ENCODE data around the gene CACNB3. TPM values are rescaled to one million over a fixed set of nuclear protein-coding genes. Genes with fewer than 3 reads are reported as not detected.

CACNB3 gene
- total and polyA plus RNA-seq, 9 of the 15 experiments (the other 6 are each of a cell fraction or from before 2014, with no cell fraction given): 0.24 to 2.0 (median 1.5) TPM

GRCh38 chr12:48817873-48818830 is at the start of gene CACNB3 (continued):
- no peak for TF ChIP-seq ZNF609 (CRISPR knock-in tag; IDR thresholded peaks at IDR 0.05; ENCODE audit: borderline replicate concordance)

GRCh38 chr12:48768736-48769135 is 49.6 kb upstream of the CACNB3 start:
- peaks cover 29 to 75% of the 10 kb centered on the region in 2 experiments for H3K27me3 ChIP-seq (ENCODE audit: control insufficient read depth in 2 of 2, insufficient read depth in 2 of 2, low read length in 2 of 2)
- H3K36me3 ChIP-seq (ENCODE audit: control insufficient read depth, insufficient read depth, low read length): no peaks in the 10 kb centered on the region
- in situ Hi-C loops (cut with MboI): no loop called here
- H2AFZ ChIP-seq (ENCODE audit: low read depth, low read length): no peak overlapping the region
- H3K4me1 ChIP-seq (replicated peaks in 1 of 2; ENCODE audit: control insufficient read depth in 2 of 2, insufficient read depth in 2 of 2, low read length in 2 of 2): no peaks in the 10 kb centered on the region; a peak in 1 of 5 replicates
- BruUV-seq (replicated peaks): no TSS peak
- H3K9me1 ChIP-seq (ENCODE audit: control insufficient read depth, insufficient read depth, low read length): peaks cover 4% of the 10 kb centered on the region
- H3K79me2 ChIP-seq (ENCODE audit: control insufficient read depth, insufficient read depth, low read length): no peaks in the 10 kb centered on the region
- no peak overlapping the region for H3K4me3 ChIP-seq
- ATAC-seq (no peak), FAIRE-seq (no peak), DNase-seq (ENCODE audit: extremely low read depth in 1 of 4, low spot score in 3 of 4) (no peak)
- TF ChIP-seq CHD4 (IDR thresholded peaks at IDR 0.05; ENCODE audit: insufficient read depth, insufficient replicate concordance, low read depth, low read length, poor library complexity, severe bottlenecking) (no peak), PHB2 (IDR thresholded peaks at IDR 0.05; ENCODE audit: low read depth) (no peak), ZNF551 (CRISPR knock-in tag; IDR thresholded peaks at IDR 0.05) (no peak), SMAD4 (CRISPR knock-in tag; conservative IDR thresholded peaks at IDR 0.05) (no peak), RERE (CRISPR knock-in tag; IDR thresholded peaks at IDR 0.05; ENCODE audit: borderline replicate concordance) (no peak)
- no peak overlapping the region for H3K27ac ChIP-seq (ENCODE audit: extremely low read depth, low read depth, low read length)
- no peak overlapping the region for H3K9ac ChIP-seq (ENCODE audit: insufficient read depth in 1 of 2, low read depth in 2 of 2, low read length in 2 of 2)
- no peaks in the 10 kb centered on the region for H4K20me1 ChIP-seq (replicated peaks; ENCODE audit: control insufficient read depth, insufficient read depth, low read length)
- intact Hi-C loops (cut with micrococcal nuclease): no loop called here
- ChIA-PET POLR2A (interaction anchor here (0.5 kb wide), 1 partner anchor 760 kb away, joined by 4 read pairs; no protein-coding TSS in a partner anchor), CTCF (ENCODE audit: low intra/inter-chr PET ratio) (no interaction called here)
- H3K9me3 ChIP-seq (replicated peaks; ENCODE audit: control insufficient read depth, insufficient read depth, low read depth, low read length): no peaks in the 10 kb centered on the region
- 0% methylated on average over 9 of the region's 9 CpGs for WGBS (ENCODE audit: insufficient coverage, low coverage, missing lambda C conversion rate)
- H3K4me2 ChIP-seq (ENCODE audit: insufficient read depth, low read length): no peak overlapping the region
